ENCODE measurements around the gene HOXA13. TPM values are rescaled to one million over a fixed set of nuclear protein-coding genes. Genes with fewer than 3 reads are reported as not detected.
A peak's percentile ranks its signal among the peaks of the same experiment; 100 is the strongest.

HOXA13 gene
- total and polyA plus RNA-seq, 10 of the 15 experiments (the other 5 are each of a cell fraction or from before 2014, with no cell fraction given) = not detected

GRCh38 chr7:27150568-27151340, 49.1 kb downstream of the HOXA13 start (continued):
- TF ChIP-seq ATF2 (IDR thresholded peaks at IDR 0.05; ENCODE audit: low read length) = no peak
- no peak for TF ChIP-seq ESRRA (IDR thresholded peaks at IDR 0.05; ENCODE audit: low read length)
- TF ChIP-seq MEF2B (IDR thresholded peaks at IDR 0.05; ENCODE audit: partially characterized antibody, poor library complexity, severe bottlenecking) = no peak
- peak; percentile 71; the same call in 1 of the 2 replicates for TF ChIP-seq SMARCA5 (IDR thresholded peaks at IDR 0.05)
- no peak for TF ChIP-seq SREBF1 (IDR thresholded peaks at IDR 0.05; ENCODE audit: low read length)
- TF ChIP-seq MLLT1 (IDR thresholded peaks at IDR 0.05) = no peak
- peak; percentile 69 for TF ChIP-seq REST (IDR thresholded peaks at IDR 0.05; ENCODE audit: low read depth, low read length)
- TF ChIP-seq RAD21 (IDR thresholded peaks at IDR 0.05; ENCODE audit: insufficient read depth, low read depth, low read length) = peak; percentile 30; the same call in 1 of the 2 replicates
- TF ChIP-seq HDAC2 (IDR thresholded peaks at IDR 0.05) = no peak
- no peak for TF ChIP-seq CEBPZ (IDR thresholded peaks at IDR 0.05; ENCODE audit: low read depth, low read length)
- TF ChIP-seq RUNX3 (IDR thresholded peaks at IDR 0.05; ENCODE audit: low read length) = no peak
- no peak for TF ChIP-seq SIX5 (IDR thresholded peaks at IDR 0.05; ENCODE audit: low read depth, low read length, severe bottlenecking)
- TF ChIP-seq CBX5 (IDR thresholded peaks at IDR 0.05; ENCODE audit: low read depth) = no peak
- TF ChIP-seq FOS (IDR thresholded peaks at IDR 0.05; ENCODE audit: borderline replicate concordance, extremely low read depth, insufficient read length) = no peak
- TF ChIP-seq ZNF687 (IDR thresholded peaks at IDR 0.05) = no peak
